ENCODE data around the gene SFXN2.
A peak's percentile ranks its signal among the peaks of the same experiment; 100 is the strongest.
"Not testable (repeated sequence)": the region's sequence is repeated elsewhere in the genome, so short reads cannot be mapped to it uniquely, and the experiment has no call there.

Gene SFXN2

GRCh38 chr10:102714621-102715455, at the start of gene SFXN2:
SFXN2 (plus strand) TSS chr10:102714636; CDS start chr10:102726637, 12,001 bp downstream.
- DNase-seq, result no peak

GRCh38 chr10:102665904-102666509, 48.4 kb upstream of the SFXN2 start:
- DNase-seq, result no peak

GRCh38 chr10:102667411-102667810, 47.0 kb upstream of the SFXN2 start:
- DNase-seq, result not testable (repeated sequence)

GRCh38 chr10:102668326-102669107, 45.9 kb upstream of the SFXN2 start:
- no peak for DNase-seq

- DNase-seq, result no peak
Measured at GRCh38 chr10:102669206-102670064, 45.0 kb upstream of the SFXN2 start.

- DNase-seq, result no peak
Measured at GRCh38 chr10:102670065-102670670, 44.3 kb upstream of the SFXN2 start.

- no peak for DNase-seq
Measured at GRCh38 chr10:102670871-102671434, 43.5 kb upstream of the SFXN2 start.

GRCh38 chr10:102673236-102673818, 41.1 kb upstream of the SFXN2 start:
- DNase-seq, result no peak

GRCh38 chr10:102673819-102674511, 40.5 kb upstream of the SFXN2 start:
- DNase-seq, result no peak

- DNase-seq, result no peak
Measured at GRCh38 chr10:102674566-102674965, 39.9 kb upstream of the SFXN2 start.

- no peak for DNase-seq
Measured at GRCh38 chr10:102675011-102675665, 39.3 kb upstream of the SFXN2 start.

- DNase-seq, result no peak
Measured at GRCh38 chr10:102675666-102676533, 38.5 kb upstream of the SFXN2 start.

GRCh38 chr10:102676534-102677315, 37.7 kb upstream of the SFXN2 start:
- no peak for DNase-seq

- no peak for DNase-seq
Measured at GRCh38 chr10:102677331-102678067, 36.9 kb upstream of the SFXN2 start.

GRCh38 chr10:102678068-102678400, 36.4 kb upstream of the SFXN2 start:
- no peak for DNase-seq

GRCh38 chr10:102678842-102679289, 35.6 kb upstream of the SFXN2 start:
- DNase-seq, result peak; percentile 85

GRCh38 chr10:102679596-102679995, 34.8 kb upstream of the SFXN2 start:
- no peak for DNase-seq

- no peak for DNase-seq
Measured at GRCh38 chr10:102681696-102682095, 32.7 kb upstream of the SFXN2 start.
